Endodermal cell (in vitro differentiated cells): ENCODE results near the gene CLBA1. TPM values are rescaled to one million over a fixed set of nuclear protein-coding genes. Genes with fewer than 3 reads are reported as not detected.

Experiments used
- DNase-seq: peaks from one replicate; pipeline ENCODE4 v3.0.0-alpha.2; 2017
- H3K27ac ChIP-seq: 2 replicates; pipeline ENCODE4 v1.5.1; 2013; ENCODE audit warnings: mild to moderate bottlenecking, low read depth, low read length, moderate library complexity
- H3K27me3 ChIP-seq: 2 replicates; pipeline ENCODE4 v1.6.1; 2013; ENCODE audit warnings: mild to moderate bottlenecking, low read length, moderate library complexity; ENCODE audit not compliant: insufficient read depth, control insufficient read depth, poor library complexity, severe bottlenecking
- H3K36me3 ChIP-seq: 2 replicates; pipeline ENCODE4 v1.7.0; 2013; ENCODE audit warnings: mild to moderate bottlenecking, low read length, moderate library complexity; ENCODE audit not compliant: control insufficient read depth, insufficient read depth
- H3K4me1 ChIP-seq: one replicate; pipeline ENCODE4 v1.7.0; 2013; ENCODE audit warnings: low read length; ENCODE audit not compliant: control insufficient read depth, insufficient read depth
- H3K4me3 ChIP-seq: 2 replicates; pipeline ENCODE4 v1.5.1; 2013; ENCODE audit warnings: mild to moderate bottlenecking, low read length, moderate library complexity
- H3K9ac ChIP-seq: 2 replicates; pipeline ENCODE4 v1.6.1; 2013; ENCODE audit warnings: mild to moderate bottlenecking, low read length, moderate library complexity; ENCODE audit not compliant: poor library complexity, severe bottlenecking; ENCODE audit errors: extremely low read depth
- H3K9me3 ChIP-seq: 2 replicates; pipeline ENCODE4 v1.6.1; 2013; ENCODE audit warnings: mild to moderate bottlenecking, low read length, moderate library complexity; ENCODE audit not compliant: control insufficient read depth
- H3K27ac Mint-ChIP-seq: 2 replicates; pipeline ENCODE4 v1.8.0; 2020; ENCODE audit warnings: mixed read lengths
- H3K27me3 Mint-ChIP-seq: 2 replicates; pipeline ENCODE4 v1.8.0; 2021; ENCODE audit warnings: mild to moderate bottlenecking, mixed read lengths; ENCODE audit not compliant: insufficient read depth
- H3K36me3 Mint-ChIP-seq: 2 replicates; pipeline ENCODE4 v1.8.0; 2020; ENCODE audit warnings: low read depth, mixed read lengths
- H3K4me1 Mint-ChIP-seq: 2 replicates; pipeline ENCODE4 v1.8.0; 2020; ENCODE audit warnings: mixed read lengths
- H3K4me3 Mint-ChIP-seq: 2 replicates; pipeline ENCODE4 v1.8.0; 2020; ENCODE audit warnings: mild to moderate bottlenecking, moderate library complexity, mixed read lengths
- H3K9me3 Mint-ChIP-seq: 2 replicates; pipeline ENCODE4 v1.8.0; 2020; ENCODE audit warnings: mild to moderate bottlenecking, mixed read lengths
- CTCF ChIP-seq: fragments of 200-600 bp; sonication (generic); conservative IDR thresholded peaks from 2 replicates; pipeline ENCODE4 v1.5.0; 2021; ENCODE audit warnings: antibody characterized with exemption, mild to moderate bottlenecking
- WGBS, 2 experiments: methylation state at CpG; one replicate each; pipeline versions ENCODE4 v1.1.5 to v1.1.7; 2013; ENCODE audit warnings: missing lambda C conversion rate in 2 of 2, mixed read lengths in 1 of 2; ENCODE audit not compliant: insufficient coverage in 1 of 2, insufficient read length in 1 of 2; 5-methylcytosine and 5-hydroxymethylcytosine counted together
- total RNA-seq, 2 donors: library from RNA; stranded (reverse); fragmentation: NEBNext Ultra II Directional in 1 of 2; extraction: Animal tissue kit (Norgen Biotek cat#: 25700) in 1 of 2; gene quantifications; 2 replicates in 1 of 2; 3 replicates in 1 of 2; pipeline ENCODE4 v1.2.1, GENCODE V29; 2021

The CLBA1 gene
- total RNA-seq, 2 donors from 2014 or later, result 11.2 to 12.5 TPM

- Mint-ChIP-seq H3K27me3 (peaks cover 15% of the 10 kb centered on the region), H3K4me3 (no peak overlapping the region), H3K36me3 (no peaks in the 10 kb centered on the region), H3K27ac (no peak overlapping the region), H3K4me1 (peaks cover 3% of the 10 kb centered on the region), H3K9me3 (no peaks in the 10 kb centered on the region)
- Histone ChIP-seq H3K36me3 (no peaks in the 10 kb centered on the region), H3K9me3 (no peaks in the 10 kb centered on the region), H3K27ac (no peak overlapping the region), H3K4me3 (no peak overlapping the region), H3K4me1 (no peaks in the 10 kb centered on the region), H3K9ac (no peak overlapping the region), H3K27me3 (no peaks in the 10 kb centered on the region)
- DNase-seq, result no peak
- 92 to 96% methylated on average over 6 to 7 of the region's 7 CpGs for WGBS, 2 experiments
- TF ChIP-seq CTCF, result no peak
Measured at GRCh38 chr14:104964546-104964945, 21.0 kb upstream of the CLBA1 start.

GRCh38 chr14:104965561-104966231 lies 19.9 kb upstream of the CLBA1 start:
- H3K4me3 ChIP-seq, result no peak overlapping the region
- no peak overlapping the region for H3K27ac Mint-ChIP-seq
- WGBS, 2 experiments, result 90 to 91% methylated on average over 4 to 13 of the region's 13 CpGs
- no peak overlapping the region for H3K27ac ChIP-seq
- H3K27me3 Mint-ChIP-seq, result peaks cover 12% of the 10 kb centered on the region
- no peaks in the 10 kb centered on the region for H3K36me3 Mint-ChIP-seq
- no peak for TF ChIP-seq CTCF
- H3K4me1 Mint-ChIP-seq, result peaks cover 3% of the 10 kb centered on the region
- no peak for DNase-seq
- no peaks in the 10 kb centered on the region for H3K9me3 Mint-ChIP-seq
- H3K9me3 ChIP-seq, result no peaks in the 10 kb centered on the region
- no peaks in the 10 kb centered on the region for H3K36me3 ChIP-seq
- no peaks in the 10 kb centered on the region for H3K27me3 ChIP-seq
- H3K4me3 Mint-ChIP-seq, result no peak overlapping the region
- H3K9ac ChIP-seq, result no peak overlapping the region
- no peaks in the 10 kb centered on the region for H3K4me1 ChIP-seq

- no peaks in the 10 kb centered on the region for H3K9me3 Mint-ChIP-seq
- Histone ChIP-seq H3K9me3 (no peaks in the 10 kb centered on the region), H3K27ac (no peak overlapping the region), H3K4me1 (no peaks in the 10 kb centered on the region), H3K36me3 (no peaks in the 10 kb centered on the region), H3K27me3 (no peaks in the 10 kb centered on the region), H3K4me3 (no peak overlapping the region), H3K9ac (no peak overlapping the region)
- H3K4me1 Mint-ChIP-seq, result peaks cover 3% of the 10 kb centered on the region
- H3K36me3 Mint-ChIP-seq, result no peaks in the 10 kb centered on the region
- DNase-seq, result no peak
- no peak overlapping the region for H3K27ac Mint-ChIP-seq
- TF ChIP-seq CTCF, result no peak
- H3K27me3 Mint-ChIP-seq, result peaks cover 12% of the 10 kb centered on the region
- WGBS, 2 experiments, result 87 to 96% methylated on average over 4 to 9 of the region's 9 CpGs
- H3K4me3 Mint-ChIP-seq, result no peak overlapping the region
Measured at GRCh38 chr14:104966261-104966865, 19.2 kb upstream of the CLBA1 start.
